ENCODE data around the gene OTC. TPM values are rescaled to one million over a fixed set of nuclear protein-coding genes. Genes with fewer than 3 reads are reported as not detected.

Gene OTC
- total RNA-seq, 4 donors from 2014 or later: 1.8 to 5.0 (median 4.2) TPM; not detected in 1

DNA sequence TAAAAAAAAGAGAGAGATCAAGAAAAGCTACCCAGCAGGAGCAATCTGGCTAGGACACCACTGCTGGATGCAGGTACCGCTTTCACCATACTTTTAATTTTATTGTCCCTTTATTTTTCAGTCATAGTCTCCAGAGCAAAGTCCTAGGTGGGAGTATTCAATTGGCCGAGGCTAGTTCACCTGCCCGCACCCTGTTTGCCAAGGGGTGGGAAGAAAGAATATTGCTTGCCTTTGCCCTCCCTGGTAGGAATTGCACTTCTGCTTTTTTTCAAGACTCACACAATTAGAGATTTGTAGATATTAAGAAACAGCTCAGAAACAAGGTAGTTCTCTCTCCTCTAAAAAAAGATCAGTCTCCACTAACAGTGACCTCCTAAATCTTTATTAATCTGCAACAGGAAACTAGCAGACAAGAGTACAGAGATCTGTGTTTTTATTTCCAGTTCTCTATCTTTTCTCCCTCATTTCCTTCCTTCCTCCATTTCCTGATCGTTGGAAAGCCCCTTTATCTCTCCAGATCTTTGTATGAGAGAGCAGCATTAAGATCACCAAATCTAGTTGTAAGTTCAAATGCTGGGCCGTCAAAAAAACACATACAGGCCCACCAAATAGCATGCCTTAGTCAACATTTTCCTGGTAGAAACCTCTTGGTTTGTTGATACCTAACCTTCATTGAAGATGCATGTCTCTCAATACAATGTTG lies 15.7 kb upstream of the OTC start:
- intact Hi-C loops (cut with DNase I; ENCODE audit: low total_unique reads): no loop called here
- Histone ChIP-seq H3K4me3 (no peak overlapping the region), H3K4me1 (no peaks in the 10 kb centered on the region), H3K27ac (no peak overlapping the region), H3K36me3 (no peaks in the 10 kb centered on the region), H3K27me3 (no peaks in the 10 kb centered on the region), H3K9me3 (no peaks in the 10 kb centered on the region)
- DNase-seq: no peak
- TF ChIP-seq POLR2A (IDR thresholded peaks at IDR 0.05): no peak
- TF ChIP-seq, protein P1, sequence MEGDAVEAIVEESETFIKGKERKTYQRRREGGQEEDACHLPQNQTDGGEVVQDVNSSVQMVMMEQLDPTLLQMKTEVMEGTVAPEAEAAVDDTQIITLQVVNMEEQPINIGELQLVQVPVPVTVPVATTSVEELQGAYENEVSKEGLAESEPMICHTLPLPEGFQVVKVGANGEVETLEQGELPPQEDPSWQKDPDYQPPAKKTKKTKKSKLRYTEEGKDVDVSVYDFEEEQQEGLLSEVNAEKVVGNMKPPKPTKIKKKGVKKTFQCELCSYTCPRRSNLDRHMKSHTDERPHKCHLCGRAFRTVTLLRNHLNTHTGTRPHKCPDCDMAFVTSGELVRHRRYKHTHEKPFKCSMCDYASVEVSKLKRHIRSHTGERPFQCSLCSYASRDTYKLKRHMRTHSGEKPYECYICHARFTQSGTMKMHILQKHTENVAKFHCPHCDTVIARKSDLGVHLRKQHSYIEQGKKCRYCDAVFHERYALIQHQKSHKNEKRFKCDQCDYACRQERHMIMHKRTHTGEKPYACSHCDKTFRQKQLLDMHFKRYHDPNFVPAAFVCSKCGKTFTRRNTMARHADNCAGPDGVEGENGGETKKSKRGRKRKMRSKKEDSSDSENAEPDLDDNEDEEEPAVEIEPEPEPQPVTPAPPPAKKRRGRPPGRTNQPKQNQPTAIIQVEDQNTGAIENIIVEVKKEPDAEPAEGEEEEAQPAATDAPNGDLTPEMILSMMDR (IDR thresholded peaks at IDR 0.05): no peak

GRCh38 chrX:38341442-38341841 lies 11.0 kb upstream of the OTC start:
- peaks cover 0 to 5% of the 10 kb centered on the region in 2 donors for H3K27me3 ChIP-seq
- no peaks in the 10 kb centered on the region for H3K36me3 ChIP-seq
- no peaks in the 10 kb centered on the region for H3K4me1 ChIP-seq
- H3K4me3 ChIP-seq: no peak overlapping the region
- H3K9me3 ChIP-seq: no peaks in the 10 kb centered on the region
- H3K27ac ChIP-seq: no peak overlapping the region
- TF ChIP-seq, protein P1 (IDR thresholded peaks at IDR 0.05): no peak
- TF ChIP-seq POLR2A (IDR thresholded peaks at IDR 0.05): no peak
- DNase-seq: no peak
- intact Hi-C loops (cut with DNase I; ENCODE audit: low total_unique reads): no loop called here

DNA sequence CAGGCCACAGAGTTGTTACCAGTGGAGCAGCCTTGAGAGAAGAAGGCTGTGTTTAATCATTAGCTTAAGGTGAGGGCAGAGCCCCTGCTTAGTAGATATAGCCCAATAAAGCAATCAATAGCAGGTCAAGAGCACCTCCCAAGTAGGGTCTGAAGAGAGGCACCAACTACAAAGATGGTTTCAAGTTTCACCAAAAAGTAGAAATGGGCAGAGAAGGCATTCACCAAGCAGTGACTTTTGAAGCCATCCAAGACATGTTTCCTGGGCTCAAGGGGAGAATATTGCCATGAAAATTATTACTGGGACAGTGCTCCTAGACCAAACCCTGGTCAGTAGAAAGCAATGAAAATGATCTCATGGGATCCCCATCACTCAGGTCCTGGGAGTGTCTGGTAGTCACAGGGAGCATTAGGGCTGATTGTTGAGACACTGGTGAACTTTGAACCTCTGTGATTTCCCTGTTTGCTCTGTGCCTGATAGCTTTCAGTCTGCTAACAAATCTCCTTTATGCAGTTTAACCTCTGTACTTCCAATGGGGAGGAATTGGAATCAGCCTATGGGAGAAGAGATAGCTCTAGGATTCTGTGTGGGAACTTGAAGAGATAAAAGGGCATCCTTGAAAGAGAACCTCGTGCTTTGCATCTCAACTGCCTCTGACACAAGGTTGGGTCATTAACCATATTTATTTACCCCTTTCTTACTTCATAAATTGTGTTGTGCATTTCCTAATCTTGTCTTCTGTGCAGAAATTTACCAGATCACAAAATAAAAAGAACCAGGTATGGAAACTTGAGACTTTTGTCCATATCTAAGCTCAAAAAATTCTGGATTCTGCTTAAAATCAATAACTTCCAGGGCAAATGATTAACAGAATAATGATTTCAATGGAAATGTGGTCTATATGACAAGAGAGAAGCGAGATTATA lies 9.3 kb upstream of the OTC start:
- H3K4me1 ChIP-seq: no peaks in the 10 kb centered on the region
- H3K27me3 ChIP-seq: peaks cover 0 to 5% of the 10 kb centered on the region in 2 donors
- no peak overlapping the region for H3K27ac ChIP-seq
- DNase-seq: no peak
- no peaks in the 10 kb centered on the region for H3K9me3 ChIP-seq
- no peaks in the 10 kb centered on the region for H3K36me3 ChIP-seq
- intact Hi-C loops (cut with DNase I; ENCODE audit: low total_unique reads): no loop called here
- TF ChIP-seq, protein P1 (IDR thresholded peaks at IDR 0.05): no peak
- TF ChIP-seq POLR2A (IDR thresholded peaks at IDR 0.05): no peak
- H3K4me3 ChIP-seq: no peak overlapping the region

GRCh38 chrX:38346150-38346549 lies 6.3 kb upstream of the OTC start:
- TF ChIP-seq POLR2A (IDR thresholded peaks at IDR 0.05): no peak
- TF ChIP-seq, protein P1 (IDR thresholded peaks at IDR 0.05): no peak
- Histone ChIP-seq H3K4me1 (no peaks in the 10 kb centered on the region), H3K4me3 (no peak overlapping the region), H3K27me3 (peaks cover 0 to 5% of the 10 kb centered on the region in 2 donors), H3K36me3 (no peaks in the 10 kb centered on the region), H3K9me3 (no peaks in the 10 kb centered on the region), H3K27ac (no peak overlapping the region)
- DNase-seq: no peak
- intact Hi-C loops (cut with DNase I; ENCODE audit: low total_unique reads): no loop called here

GRCh38 chrX:38347136-38347535 lies 5.3 kb upstream of the OTC start:
- no peak for DNase-seq
- Histone ChIP-seq H3K4me1 (no peaks in the 10 kb centered on the region), H3K36me3 (no peaks in the 10 kb centered on the region), H3K9me3 (no peaks in the 10 kb centered on the region), H3K4me3 (no peak overlapping the region), H3K27me3 (peaks cover 0 to 5% of the 10 kb centered on the region in 2 donors), H3K27ac (no peak overlapping the region)
- intact Hi-C loops (cut with DNase I; ENCODE audit: low total_unique reads): no loop called here
- TF ChIP-seq, protein P1 (IDR thresholded peaks at IDR 0.05): no peak
- no peak for TF ChIP-seq POLR2A (IDR thresholded peaks at IDR 0.05)

All from uterus (tissue), 4 donors.